ENCODE results near the gene MYL3. TPM values are rescaled to one million over a fixed set of nuclear protein-coding genes. Genes with fewer than 3 reads are reported as not detected.

MYL3 gene
- total and polyA plus RNA-seq, 8 donors = 3.1 to 13.4 (median 11.2) TPM

DNA sequence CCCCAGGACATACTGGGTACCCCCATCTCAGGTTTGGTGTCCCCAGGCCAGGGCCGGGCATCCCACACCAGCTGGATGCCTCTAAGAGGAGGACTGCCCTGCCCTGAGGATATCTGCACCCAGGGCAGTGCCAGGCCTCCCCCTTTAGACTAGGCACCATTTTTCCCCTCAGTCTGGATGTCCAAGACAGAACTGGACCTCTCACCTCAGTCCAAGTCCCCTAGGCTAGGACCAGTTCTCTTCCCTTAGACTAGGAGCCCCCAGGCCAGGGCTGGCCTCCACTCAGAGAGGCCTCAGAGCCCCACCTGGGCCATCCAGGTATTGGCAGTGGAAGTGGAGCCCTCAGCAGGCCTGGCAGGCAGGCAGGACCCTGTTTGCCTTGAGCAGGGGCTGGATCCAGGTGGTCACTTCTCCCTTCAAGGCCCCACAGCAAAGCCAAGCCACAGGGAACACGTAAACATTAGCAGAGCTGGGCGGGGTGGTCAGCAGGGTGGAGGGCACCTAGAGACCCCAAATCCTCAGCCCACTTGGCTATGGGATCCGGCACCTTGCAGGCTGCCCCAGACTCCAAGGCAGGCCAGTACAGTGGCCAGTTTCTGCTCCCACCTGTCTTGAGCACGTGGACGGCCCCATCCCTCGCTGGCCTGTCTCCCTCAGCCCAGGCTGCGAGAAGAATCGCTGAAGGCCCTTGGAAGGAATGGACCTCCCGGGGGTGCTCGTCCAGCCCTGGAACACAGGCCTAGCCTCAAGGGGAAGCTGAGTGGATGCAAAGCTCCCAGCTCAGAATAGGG, 42.6 kb upstream of the MYL3 start:
- Histone ChIP-seq H3K4me3 (no peak overlapping the region), H3K4me1 (peaks cover 15 to 22% of the 10 kb centered on the region in 2 donors), H3K36me3 (no peaks in the 10 kb centered on the region), H3K27me3 (no peaks in the 10 kb centered on the region), H3K27ac (no peak overlapping the region), H3K9me3 (no peaks in the 10 kb centered on the region)
- ATAC-seq = no peak
- TF ChIP-seq, protein P1, sequence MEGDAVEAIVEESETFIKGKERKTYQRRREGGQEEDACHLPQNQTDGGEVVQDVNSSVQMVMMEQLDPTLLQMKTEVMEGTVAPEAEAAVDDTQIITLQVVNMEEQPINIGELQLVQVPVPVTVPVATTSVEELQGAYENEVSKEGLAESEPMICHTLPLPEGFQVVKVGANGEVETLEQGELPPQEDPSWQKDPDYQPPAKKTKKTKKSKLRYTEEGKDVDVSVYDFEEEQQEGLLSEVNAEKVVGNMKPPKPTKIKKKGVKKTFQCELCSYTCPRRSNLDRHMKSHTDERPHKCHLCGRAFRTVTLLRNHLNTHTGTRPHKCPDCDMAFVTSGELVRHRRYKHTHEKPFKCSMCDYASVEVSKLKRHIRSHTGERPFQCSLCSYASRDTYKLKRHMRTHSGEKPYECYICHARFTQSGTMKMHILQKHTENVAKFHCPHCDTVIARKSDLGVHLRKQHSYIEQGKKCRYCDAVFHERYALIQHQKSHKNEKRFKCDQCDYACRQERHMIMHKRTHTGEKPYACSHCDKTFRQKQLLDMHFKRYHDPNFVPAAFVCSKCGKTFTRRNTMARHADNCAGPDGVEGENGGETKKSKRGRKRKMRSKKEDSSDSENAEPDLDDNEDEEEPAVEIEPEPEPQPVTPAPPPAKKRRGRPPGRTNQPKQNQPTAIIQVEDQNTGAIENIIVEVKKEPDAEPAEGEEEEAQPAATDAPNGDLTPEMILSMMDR (IDR thresholded peaks at IDR 0.05) = no peak
- intact Hi-C loops (cut with DNase I) = loop anchor here in 1 of 2 donors (5.0 kb wide), 1 partner anchor 199 kb away; no protein-coding TSS in a partner anchor
- DNase-seq = peak in 1 of 4 donors; percentile 27

DNA sequence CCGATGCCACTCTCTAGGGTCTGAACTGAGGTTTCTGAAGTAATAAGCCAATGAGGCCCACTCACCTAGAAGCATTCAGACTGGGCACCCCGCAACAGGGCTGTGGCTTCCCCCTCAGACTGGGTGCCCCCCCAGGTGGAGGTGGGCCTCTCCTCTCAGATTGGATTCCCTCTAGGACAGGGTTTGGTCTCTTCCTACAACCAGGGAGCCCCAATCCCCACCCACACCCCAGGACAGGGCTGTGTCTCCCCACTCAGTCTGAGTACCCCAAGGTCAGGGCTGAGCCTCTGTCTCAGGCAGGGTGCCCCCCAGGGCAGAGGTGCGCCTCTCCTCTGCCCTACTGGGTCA, 41.9 kb upstream of the MYL3 start:
- DNase-seq = peak in 1 of 4 donors; percentile 22
- no peak for ATAC-seq
- Histone ChIP-seq H3K27ac (no peak overlapping the region), H3K9me3 (no peaks in the 10 kb centered on the region), H3K27me3 (no peaks in the 10 kb centered on the region), H3K4me1 (peaks cover 15 to 22% of the 10 kb centered on the region in 2 donors), H3K36me3 (no peaks in the 10 kb centered on the region), H3K4me3 (no peak overlapping the region)
- intact Hi-C loops (cut with DNase I) = loop anchor here in 1 of 2 donors (5.0 kb wide), 1 partner anchor 198 kb away; no protein-coding TSS in a partner anchor
- TF ChIP-seq, protein P1 (IDR thresholded peaks at IDR 0.05) = no peak

DNA sequence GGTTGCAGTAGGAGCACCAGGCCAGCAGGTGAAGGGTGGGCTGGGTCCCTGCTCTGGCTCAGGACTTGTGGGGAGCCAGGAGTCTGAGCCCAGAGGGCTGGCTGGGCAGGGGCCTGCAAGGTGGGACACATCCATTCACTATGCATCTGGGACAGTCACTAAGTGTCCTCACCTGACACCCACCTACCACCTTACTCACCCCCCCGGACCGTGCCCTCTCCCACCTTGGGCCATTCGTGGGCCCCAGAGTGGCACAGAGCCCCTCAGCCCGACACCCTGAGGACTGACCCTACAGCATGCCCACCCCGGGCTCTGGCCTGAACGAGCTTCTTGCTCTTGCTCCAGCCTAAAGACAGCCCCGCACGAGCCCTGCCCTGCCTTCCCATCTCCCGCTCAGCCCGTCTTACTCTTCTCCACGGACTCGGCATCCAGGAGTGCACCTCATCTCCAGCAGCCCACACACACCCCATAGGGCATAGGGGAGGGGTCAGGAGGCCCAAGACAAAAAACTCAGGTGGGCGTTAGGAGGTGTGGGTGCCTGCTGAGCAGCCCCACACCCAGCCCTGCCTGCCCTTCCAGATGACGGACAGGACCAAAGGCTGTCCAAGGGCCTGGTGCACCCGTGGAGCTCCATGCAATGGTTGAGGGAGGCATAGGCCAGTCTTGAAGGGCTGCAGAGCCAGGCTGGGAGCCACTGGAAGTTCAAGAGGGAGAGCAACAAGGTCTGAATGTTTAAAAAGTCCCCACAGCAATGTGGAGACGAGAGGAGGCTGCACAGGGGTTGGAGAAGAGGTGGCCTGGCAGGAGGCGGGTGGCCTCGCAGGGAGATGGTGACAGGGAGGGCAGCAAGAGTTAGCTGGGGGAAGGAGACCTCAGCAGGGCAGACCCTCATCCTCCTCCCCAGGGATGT, 41.3 kb upstream of the MYL3 start:
- intact Hi-C loops (cut with DNase I) = loop anchor here in 1 of 2 donors (5.0 kb wide), 1 partner anchor 197 kb away; no protein-coding TSS in a partner anchor
- no peak overlapping the region for H3K4me3 ChIP-seq
- peaks cover 12 to 23% of the 10 kb centered on the region in 2 donors for H3K4me1 ChIP-seq
- no peaks in the 10 kb centered on the region for H3K36me3 ChIP-seq
- H3K27ac ChIP-seq = no peak overlapping the region
- TF ChIP-seq, protein P1 (IDR thresholded peaks at IDR 0.05) = no peak
- H3K27me3 ChIP-seq = peaks cover 0 to 5% of the 10 kb centered on the region in 2 donors
- DNase-seq = peak in 1 of 4 donors; percentile 27
- no peaks in the 10 kb centered on the region for H3K9me3 ChIP-seq
- ATAC-seq = no peak

DNA sequence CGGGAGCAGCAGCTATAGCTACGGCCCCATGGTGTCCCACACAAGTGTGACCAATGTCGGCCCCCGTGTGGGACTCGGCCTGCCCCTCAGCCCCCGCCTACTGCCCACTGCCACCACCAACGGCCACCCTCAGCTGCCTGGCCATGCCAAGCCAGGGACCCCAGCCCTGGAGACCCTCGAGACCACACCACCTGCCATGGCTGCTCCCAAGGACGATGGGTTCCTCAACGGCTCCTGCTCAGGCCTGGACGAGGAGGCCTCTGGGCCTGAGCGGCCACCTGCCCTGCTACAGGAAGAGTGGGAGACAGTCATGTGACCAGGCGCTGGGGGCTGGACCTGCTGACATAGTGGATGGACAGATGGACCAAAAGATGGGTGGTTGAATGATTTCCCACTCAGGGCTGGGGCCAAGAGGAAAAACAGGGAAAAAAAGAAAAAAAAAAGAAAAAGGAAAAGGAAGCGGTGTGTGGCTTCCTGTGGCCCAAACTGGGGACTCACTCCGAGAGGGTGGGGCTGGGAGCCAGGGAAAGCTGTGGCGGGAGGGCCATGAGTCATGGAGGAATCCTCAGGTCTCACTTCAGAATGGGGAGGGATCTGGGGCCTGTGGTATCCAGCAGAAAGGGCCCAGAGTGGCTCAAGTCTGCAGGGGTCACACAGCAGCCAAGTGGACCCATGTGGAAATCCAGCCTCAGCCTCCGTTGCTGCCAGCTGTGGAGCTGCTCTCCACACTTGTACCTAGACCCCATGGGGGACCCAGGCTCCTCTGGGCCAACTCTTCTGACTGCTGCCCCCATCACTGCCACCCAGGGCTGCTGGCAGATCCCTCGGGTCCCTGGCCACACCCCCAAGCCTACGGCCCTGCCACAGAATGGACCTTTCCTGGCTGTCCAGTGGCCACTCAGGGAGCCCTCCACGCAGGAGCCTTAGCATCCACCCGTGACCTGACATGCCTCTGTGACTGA, 40.4 kb upstream of the MYL3 start:
- Histone ChIP-seq H3K4me1 (peaks cover 5 to 23% of the 10 kb centered on the region in 2 donors), H3K36me3 (no peaks in the 10 kb centered on the region), H3K9me3 (no peaks in the 10 kb centered on the region), H3K4me3 (no peak overlapping the region), H3K27me3 (peaks cover under 1 to 15% of the 10 kb centered on the region in 2 donors), H3K27ac (no peak overlapping the region)
- ATAC-seq = peak; percentile 5
- peak in 1 of 4 donors; percentile 35 for DNase-seq
- intact Hi-C loops (cut with DNase I) = no loop called here
- TF ChIP-seq, protein P1 (IDR thresholded peaks at IDR 0.05) = no peak

Data from left lung (tissue), 10 donors.